Chondrocyte (in vitro differentiated cells): Measurements from ENCODE around the gene TMEM121. TPM values are rescaled to one million over a fixed set of nuclear protein-coding genes. Genes with fewer than 3 reads are reported as not detected.

Experiments used
- DNase-seq: peaks from one replicate; pipeline ENCODE4 v3.0.0; 2021; ENCODE audit warnings: mixed read lengths, low spot score
- H3K27ac Mint-ChIP-seq: one replicate; pipeline ENCODE4 v1.8.0; 2021; ENCODE audit warnings: mild to moderate bottlenecking, moderate library complexity, mixed read lengths; ENCODE audit not compliant: unreplicated experiment
- H3K27me3 Mint-ChIP-seq: 2 replicates; pipeline ENCODE4 v1.8.0; 2021; ENCODE audit warnings: low read depth, mixed read lengths
- H3K36me3 Mint-ChIP-seq: 2 replicates; pipeline ENCODE4 v1.8.0; 2021; ENCODE audit warnings: low read depth, mixed read lengths
- H3K4me1 Mint-ChIP-seq: 2 replicates; pipeline ENCODE4 v1.8.0; 2021; ENCODE audit warnings: low read depth, mild to moderate bottlenecking, mixed read lengths
- H3K4me3 Mint-ChIP-seq: one replicate; pipeline ENCODE4 v1.8.0; 2021; ENCODE audit warnings: mild to moderate bottlenecking, moderate library complexity, mixed read lengths; ENCODE audit not compliant: unreplicated experiment
- H3K9me3 Mint-ChIP-seq: 2 replicates; pipeline ENCODE4 v1.8.0; 2021; ENCODE audit warnings: low read depth, mixed read lengths
- total RNA-seq: library from RNA; stranded (reverse); gene quantifications from 3 replicates; pipeline ENCODE4 v1.2.1, GENCODE V29; 2021
- TF ChIP-seq, protein P1 (sequence below): fragments of 200-600 bp; sonication (generic); IDR thresholded peaks from 2 replicates; pipeline ENCODE4 v1.5.0; 2021; ENCODE audit warnings: antibody characterized with exemption, mild to moderate bottlenecking, moderate library complexity

Gene TMEM121
- total RNA-seq, 1 donor from 2014 or later, result 6.0 TPM

DNA sequence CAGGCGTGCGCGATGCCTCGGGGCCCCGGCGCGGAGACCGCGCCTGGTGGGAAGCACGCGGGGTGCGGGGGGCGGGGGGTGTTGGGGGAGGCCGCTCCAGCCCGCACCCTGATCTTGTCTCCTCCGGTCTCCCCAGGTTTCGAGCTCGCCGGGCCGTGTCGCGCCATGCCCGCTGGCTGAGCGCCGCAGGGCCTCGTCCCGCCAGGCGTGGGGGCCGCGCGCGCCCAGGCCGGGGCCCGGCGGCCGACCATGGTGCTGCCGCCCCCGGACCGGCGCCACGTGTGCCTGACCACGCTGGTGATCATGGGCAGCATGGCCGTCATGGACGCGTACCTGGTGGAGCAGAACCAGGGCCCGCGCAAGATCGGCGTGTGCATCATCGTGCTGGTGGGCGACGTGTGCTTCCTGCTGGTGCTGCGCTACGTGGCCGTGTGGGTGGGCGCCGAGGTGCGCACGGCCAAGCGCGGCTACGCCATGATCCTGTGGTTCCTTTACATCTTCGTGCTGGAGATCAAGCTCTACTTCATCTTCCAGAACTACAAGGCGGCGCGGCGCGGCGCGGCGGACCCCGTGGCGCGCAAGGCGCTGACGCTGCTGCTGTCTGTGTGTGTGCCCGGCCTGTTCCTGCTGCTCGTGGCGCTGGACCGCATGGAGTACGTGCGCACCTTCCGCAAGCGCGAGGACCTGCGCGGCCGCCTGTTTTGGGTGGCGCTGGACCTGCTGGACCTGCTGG is 2.4 kb downstream of the TMEM121 start:
- DNase-seq, result peak; percentile 92
- Mint-ChIP-seq H3K4me3 (no peak overlapping the region), H3K27ac (no peak overlapping the region), H3K36me3 (no peaks in the 10 kb centered on the region), H3K27me3 (peaks cover 2% of the 10 kb centered on the region), H3K9me3 (no peaks in the 10 kb centered on the region), H3K4me1 (peaks cover 5% of the 10 kb centered on the region)
- TF ChIP-seq, protein P1, sequence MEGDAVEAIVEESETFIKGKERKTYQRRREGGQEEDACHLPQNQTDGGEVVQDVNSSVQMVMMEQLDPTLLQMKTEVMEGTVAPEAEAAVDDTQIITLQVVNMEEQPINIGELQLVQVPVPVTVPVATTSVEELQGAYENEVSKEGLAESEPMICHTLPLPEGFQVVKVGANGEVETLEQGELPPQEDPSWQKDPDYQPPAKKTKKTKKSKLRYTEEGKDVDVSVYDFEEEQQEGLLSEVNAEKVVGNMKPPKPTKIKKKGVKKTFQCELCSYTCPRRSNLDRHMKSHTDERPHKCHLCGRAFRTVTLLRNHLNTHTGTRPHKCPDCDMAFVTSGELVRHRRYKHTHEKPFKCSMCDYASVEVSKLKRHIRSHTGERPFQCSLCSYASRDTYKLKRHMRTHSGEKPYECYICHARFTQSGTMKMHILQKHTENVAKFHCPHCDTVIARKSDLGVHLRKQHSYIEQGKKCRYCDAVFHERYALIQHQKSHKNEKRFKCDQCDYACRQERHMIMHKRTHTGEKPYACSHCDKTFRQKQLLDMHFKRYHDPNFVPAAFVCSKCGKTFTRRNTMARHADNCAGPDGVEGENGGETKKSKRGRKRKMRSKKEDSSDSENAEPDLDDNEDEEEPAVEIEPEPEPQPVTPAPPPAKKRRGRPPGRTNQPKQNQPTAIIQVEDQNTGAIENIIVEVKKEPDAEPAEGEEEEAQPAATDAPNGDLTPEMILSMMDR, result peak; percentile 46

DNA sequence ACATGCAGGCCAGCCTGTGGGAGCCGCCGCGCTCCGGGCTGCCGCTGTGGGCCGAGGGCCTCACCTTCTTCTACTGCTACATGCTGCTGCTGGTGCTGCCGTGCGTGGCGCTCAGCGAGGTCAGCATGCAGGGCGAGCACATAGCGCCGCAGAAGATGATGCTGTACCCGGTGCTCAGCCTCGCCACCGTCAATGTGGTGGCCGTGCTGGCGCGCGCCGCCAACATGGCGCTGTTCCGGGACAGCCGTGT is 2.9 kb downstream of the TMEM121 start:
- H3K4me1 Mint-ChIP-seq, result peaks cover 5% of the 10 kb centered on the region
- H3K27ac Mint-ChIP-seq, result no peak overlapping the region
- peak; percentile 90 for DNase-seq
- H3K9me3 Mint-ChIP-seq, result no peaks in the 10 kb centered on the region
- H3K36me3 Mint-ChIP-seq, result no peaks in the 10 kb centered on the region
- no peak overlapping the region for H3K4me3 Mint-ChIP-seq
- H3K27me3 Mint-ChIP-seq, result peaks cover 4% of the 10 kb centered on the region
- TF ChIP-seq, protein P1, result no peak

DNA sequence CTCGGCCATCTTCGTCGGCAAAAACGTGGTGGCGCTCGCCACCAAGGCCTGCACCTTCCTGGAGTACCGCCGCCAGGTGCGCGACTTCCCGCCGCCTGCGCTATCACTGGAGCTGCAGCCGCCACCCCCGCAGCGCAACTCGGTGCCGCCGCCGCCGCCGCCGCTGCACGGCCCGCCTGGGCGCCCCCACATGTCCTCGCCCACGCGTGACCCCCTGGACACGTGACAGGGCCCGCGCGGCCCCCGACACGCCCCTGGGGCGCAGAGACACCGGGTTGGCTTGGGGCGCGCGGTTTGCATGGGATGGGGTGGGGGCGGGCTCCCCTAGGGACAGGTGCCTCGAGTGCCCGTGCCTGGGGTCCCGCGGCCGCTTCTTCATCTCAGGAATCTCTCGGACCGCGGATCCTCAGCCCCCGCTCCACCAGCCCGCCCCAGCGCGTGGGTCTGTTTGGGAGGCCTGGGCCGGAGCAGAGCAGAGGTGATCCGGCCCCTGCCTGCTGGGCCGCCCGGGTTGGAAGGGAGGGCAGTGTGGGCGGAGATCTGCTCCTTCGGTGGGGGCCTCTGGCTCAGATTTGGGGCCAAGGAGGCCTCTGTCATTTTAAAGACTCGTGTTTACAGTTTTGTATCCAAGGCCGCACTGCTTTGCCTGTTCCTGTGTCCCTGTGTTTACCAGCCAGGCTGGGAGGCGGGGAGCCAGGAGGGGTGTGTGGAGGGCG is 3.3 kb downstream of the TMEM121 start:
- Mint-ChIP-seq H3K27ac (no peak overlapping the region), H3K4me1 (peaks cover 5% of the 10 kb centered on the region), H3K36me3 (no peaks in the 10 kb centered on the region), H3K9me3 (no peaks in the 10 kb centered on the region), H3K4me3 (no peak overlapping the region), H3K27me3 (peaks cover 4% of the 10 kb centered on the region)
- TF ChIP-seq, protein P1, result no peak
- peak; percentile 82 for DNase-seq

DNA sequence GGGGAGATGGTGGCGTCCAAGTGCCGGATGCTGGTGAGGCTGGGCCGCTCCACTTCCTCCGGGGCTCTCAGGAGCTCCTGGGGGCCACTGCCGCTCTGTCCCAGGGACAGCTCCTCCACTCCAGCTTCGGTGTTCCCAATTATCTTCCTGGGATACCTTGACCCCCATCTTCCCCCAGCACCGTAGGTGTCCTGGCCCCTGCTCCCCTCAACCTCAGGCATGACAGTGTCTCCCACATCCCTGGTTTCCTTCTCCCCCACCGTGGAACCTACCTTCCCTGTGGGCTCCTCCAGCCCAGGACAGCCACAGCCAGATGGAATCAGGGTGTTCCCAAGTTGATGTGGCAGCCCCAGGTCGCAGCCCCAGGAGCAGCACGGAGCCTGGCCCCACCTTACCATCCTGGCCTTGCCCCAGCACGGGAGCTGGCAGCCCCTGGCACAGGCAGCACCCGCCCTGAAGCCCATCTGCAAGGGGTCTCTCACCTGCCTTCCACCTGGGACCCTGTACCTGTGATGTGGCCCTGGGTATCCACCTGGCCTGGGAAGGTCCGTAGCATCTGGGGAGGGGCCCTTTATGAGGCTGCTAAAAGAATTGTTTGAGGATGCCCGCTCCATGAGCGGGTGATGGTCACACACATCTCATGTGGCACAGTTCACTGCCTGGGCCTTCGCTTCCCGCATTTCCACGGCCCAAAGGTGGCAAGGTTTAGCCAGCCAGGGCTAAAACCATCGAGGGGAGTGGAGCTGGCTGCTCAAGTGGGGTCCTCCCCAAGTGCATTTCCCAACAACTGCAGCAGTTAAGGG is 4.1 kb downstream of the TMEM121 start:
- Mint-ChIP-seq H3K36me3 (no peaks in the 10 kb centered on the region), H3K4me3 (no peak overlapping the region), H3K9me3 (no peaks in the 10 kb centered on the region), H3K27me3 (peaks cover 4% of the 10 kb centered on the region), H3K4me1 (peaks cover 5% of the 10 kb centered on the region), H3K27ac (no peak overlapping the region)
- TF ChIP-seq, protein P1, result no peak
- peak; percentile 80 for DNase-seq
